GM19328 (cell line): ENCODE measurements around the gene AARS1.
"Not testable (repeated sequence)": the region's sequence is repeated elsewhere in the genome, so short reads cannot be mapped to it uniquely, and the experiment has no call there.

ENCODE experiments used
- ATAC-seq: cut with Tn5 transposase; IDR thresholded peaks from one replicate; pipeline ENCODE4 v1.9.1; 2021; ENCODE audit warnings: mild to moderate bottlenecking, moderate library complexity; ENCODE audit not compliant: unreplicated experiment

AARS1 gene

DNA sequence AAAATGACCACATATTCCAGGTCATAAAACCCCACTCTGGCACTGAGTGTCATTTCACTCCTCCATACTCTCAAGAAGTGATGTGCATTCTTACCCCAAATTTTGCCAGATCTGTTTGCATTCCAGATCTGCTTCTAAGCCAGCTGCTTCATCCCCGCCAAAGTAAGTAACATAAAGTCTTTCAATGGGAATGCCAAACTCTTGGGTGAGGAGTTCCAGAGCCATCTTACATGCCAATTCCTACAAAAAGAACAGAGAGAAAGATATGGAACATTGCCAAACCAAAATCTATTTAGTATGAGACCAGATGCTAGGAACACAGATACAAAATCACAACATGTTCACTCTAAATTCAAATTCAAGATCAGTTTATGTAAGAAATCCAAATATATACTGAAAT, 12.9 kb downstream of the AARS1 start:
- ATAC-seq, result no peak

- no peak for ATAC-seq
Observed at GRCh38 chr16:70271696-70272095, 17.6 kb downstream of the AARS1 start.

DNA sequence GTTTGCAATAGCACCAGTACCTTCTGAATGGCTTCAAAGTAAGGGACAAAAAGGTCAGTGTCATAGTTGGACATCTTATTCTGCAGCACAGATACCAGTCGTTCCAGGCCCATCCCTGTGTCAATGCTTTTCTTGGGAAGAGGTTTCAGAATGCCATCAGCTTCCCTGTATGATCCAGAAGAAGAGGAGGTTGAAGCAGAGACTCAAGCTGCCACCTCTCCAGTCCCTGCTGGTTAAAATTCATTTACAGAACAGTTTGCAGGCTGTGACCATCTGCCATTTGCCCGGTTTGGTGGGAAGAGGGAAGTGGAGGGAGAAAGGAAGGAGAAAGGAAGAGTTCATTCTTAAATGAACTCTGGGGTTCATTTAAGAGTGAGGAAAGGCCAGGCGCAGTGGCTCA, 19.1 kb downstream of the AARS1 start:
- ATAC-seq, result no peak

GRCh38 chr16:70269471-70269870, 19.8 kb downstream of the AARS1 start:
- ATAC-seq, result no peak

DNA sequence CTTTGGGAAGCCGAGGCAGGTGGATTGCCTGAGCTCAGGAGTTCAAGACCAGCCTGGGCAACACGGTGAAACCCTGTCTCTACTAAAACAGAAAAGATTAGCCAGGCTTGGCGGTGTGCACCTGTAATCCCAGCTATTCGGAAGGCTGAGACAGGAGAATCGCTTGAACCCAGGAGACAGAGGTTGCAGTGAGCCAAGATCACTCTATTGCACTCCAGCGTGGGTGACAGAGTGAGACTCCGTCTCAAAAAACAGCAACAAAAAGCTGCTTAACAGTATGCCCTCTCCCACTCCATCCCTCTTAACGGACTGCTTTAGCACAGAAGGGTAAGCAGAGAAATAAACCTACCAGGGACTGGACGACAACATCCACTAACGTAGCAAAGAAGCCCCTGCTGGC, 21.4 kb downstream of the AARS1 start:
- ATAC-seq, result not testable (repeated sequence)

DNA sequence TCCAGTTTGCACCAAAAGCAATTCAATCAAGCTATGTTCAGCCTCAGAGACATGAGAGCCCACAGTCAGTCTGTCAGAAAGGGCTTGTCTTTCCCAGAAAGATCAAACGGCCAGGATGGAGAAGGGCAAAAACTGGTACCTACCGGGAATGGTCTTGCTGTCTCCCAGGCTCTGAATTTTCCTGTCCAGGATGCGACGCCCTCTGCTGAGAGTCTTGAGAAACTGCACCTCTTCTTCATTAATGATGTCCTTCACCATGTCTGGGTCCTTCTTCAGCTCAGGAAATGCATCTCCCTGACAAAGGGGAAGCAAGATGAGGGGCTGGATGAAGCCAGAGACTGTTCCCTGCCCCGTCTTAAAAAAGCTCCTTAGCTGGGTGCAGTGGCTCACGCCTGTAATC, 21.8 kb downstream of the AARS1 start:
- no peak for ATAC-seq

- not testable (repeated sequence) for ATAC-seq
Observed at GRCh38 chr16:70259903-70260302, 29.4 kb downstream of the AARS1 start.

GRCh38 chr16:70258946-70259345, 30.4 kb downstream of the AARS1 start:
- ATAC-seq, result no peak

DNA sequence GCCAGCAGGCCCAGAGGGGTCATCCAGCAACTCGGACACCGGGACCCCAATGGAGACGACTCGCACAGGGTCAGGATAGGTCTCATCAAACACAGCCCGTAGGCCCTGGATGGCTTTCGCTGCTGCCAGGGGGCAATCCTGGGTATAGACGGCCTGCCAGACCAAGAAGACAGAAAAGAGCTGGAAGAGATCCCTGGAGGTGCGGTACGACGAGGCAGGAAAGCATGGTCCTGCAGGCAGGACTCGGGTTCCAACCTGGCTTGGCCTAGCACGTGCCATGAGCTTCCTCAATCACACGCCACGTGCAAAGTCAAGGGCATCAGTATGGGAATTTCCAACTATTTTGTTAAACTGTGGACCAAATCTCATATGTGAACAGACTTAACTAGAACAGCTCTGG, 31.2 kb downstream of the AARS1 start:
- ATAC-seq, result no peak

DNA sequence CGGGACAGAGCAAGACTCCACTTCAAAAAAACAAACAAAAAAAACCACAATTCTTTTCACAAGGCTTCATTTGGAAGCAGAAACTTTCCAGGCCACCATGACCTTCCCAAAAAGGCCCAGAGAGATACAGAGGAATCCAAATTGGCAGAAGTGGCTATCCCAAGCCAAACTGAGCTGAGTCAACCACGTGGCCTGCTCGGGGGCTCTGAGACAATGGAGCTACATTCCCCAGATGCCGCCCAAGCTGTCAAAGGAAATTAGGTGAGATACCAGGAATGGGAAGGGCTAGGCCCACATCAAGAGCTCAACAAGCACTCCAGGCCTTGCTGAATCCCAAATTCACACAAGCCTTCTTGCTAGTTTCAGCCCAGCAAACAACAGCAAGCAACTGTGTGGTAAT, 31.9 kb downstream of the AARS1 start:
- no peak for ATAC-seq

DNA sequence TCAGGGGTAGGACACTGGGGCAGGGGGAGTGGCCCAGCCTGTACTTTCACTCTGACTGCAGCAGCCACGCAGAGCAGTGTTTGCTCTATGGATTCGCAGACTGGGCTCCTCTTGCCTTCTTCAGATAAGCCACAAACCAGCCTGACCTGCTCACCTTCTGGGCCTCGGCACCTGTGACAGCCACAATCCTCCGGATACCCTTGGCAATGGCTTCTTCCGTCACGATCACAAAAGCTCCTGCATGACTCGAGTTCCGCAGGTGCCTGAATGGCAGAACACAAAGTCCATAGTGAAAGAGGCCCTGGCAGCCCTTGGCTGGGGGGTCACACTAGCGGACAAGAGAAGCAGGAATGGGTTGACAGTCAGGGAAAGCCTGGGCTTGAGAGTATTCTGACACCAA, 33.7 kb downstream of the AARS1 start:
- ATAC-seq, result no peak

GRCh38 chr16:70254965-70255286, 34.4 kb downstream of the AARS1 start:
- ATAC-seq, result no peak

DNA sequence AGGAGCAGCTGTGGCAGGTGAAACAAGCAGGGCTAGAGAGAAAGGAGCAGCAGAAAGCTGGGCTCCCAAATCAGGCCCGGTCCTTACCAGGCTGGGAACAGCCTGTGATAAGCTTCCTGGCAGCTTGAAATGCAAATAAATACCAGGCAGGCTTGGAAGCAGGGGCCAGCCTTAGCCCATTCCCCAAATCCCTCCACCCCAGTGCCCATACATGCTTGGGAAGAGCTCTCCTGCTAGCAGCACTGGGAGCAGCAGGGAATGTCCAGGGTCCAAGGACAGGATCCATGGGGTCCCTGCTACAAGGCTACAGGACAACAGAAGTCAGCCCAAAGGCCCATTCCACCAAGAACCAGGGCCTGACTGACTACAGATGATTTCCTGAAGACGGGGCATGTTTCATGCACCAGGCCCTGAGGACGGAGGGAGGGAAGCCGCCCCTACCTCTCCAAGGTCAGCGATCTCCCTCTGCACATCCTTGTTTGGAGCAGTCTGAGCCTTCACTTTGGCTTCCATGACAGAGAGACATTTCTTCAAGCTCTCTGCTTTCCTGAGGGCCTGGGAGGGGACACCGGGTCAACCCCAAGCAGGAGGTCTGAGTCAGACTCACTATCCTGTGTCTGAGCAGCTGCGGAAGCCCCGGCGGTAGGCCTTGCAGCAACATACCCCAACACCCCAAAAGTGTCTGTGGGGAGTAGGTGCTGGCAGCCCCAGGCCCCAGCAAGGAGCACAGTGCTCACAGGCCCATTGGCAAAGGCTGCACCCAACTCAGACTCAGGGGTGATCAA, 34.9 kb downstream of the AARS1 start:
- no peak for ATAC-seq

DNA sequence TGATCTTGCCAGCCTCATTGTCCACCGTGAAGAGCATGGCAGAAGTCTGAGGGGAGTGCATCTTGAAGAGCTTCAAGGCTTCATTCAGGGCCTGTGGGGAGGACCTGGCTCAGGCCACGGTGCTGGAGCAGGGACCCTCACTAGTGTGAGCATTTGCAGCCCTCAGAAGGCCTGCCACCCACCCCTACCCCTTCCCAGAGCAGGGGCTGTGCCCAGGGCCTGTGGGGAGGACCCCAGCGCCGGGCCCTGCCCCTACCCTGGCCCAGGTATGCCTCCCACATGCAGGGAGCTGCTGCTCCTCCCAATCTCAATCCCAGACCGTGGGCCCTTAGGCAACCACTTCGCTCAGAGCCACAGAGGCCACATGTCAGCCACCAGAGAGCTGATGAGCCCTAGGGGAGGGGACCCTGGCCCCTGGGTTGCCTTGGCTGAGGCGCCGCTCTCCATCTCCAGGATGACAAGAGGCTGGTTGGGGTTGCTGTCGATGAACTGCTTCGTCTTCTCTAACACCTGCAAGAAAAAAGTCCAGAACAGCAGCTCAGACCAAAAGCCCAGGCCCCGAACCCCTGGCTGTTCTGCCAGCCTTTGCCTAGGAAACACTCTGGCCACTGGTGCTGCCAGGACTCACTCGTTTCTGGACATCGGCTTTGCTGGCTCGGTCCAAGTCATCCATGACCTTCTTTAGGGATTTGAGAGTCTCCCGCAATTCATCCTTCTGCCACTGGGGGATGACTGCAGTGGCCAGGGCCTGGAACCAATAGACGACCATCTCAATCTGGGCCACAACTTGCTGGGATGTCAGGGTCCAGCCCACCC, 35.8 kb downstream of the AARS1 start:
- ATAC-seq, result no peak

DNA sequence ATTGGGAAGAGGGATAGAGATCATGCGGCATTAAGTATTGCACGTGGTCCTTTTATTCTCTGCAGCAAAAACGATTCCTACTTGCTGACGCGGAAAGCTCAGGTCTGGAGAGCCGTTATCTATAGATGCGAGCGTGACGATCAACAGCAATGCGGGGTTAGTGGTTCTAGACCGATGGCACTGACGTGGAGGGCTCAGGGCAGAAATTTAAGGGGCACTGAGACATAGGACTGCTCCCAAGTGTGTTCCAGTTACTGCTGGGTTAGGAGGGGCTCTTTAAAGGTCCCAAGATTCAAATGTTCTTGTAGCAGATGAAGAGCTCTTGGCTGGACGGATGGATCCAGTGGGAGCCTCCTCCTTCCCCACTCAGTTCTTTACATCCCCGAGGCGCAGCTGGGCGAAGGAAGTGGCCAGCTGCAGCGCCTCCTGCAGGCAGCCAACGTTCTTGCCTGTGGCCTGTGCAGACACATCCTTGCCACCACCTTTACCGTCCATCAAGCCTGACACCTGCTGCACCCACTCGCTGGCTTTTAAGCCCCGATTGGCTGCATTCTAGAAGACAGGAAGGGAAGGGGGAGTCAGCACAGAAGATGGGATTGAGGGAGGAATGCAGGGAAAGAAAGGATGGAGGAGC, 36.8 kb downstream of the AARS1 start:
- no peak for ATAC-seq

- peak; percentile 76 for ATAC-seq
Observed at GRCh38 chr16:70251629-70252354, 37.5 kb downstream of the AARS1 start, which contains the start of gene EXOSC6. Gene EXOSC6 (minus strand): TSS chr16:70251940. CDS start chr16:70251900, 40 bp downstream.

DNA sequence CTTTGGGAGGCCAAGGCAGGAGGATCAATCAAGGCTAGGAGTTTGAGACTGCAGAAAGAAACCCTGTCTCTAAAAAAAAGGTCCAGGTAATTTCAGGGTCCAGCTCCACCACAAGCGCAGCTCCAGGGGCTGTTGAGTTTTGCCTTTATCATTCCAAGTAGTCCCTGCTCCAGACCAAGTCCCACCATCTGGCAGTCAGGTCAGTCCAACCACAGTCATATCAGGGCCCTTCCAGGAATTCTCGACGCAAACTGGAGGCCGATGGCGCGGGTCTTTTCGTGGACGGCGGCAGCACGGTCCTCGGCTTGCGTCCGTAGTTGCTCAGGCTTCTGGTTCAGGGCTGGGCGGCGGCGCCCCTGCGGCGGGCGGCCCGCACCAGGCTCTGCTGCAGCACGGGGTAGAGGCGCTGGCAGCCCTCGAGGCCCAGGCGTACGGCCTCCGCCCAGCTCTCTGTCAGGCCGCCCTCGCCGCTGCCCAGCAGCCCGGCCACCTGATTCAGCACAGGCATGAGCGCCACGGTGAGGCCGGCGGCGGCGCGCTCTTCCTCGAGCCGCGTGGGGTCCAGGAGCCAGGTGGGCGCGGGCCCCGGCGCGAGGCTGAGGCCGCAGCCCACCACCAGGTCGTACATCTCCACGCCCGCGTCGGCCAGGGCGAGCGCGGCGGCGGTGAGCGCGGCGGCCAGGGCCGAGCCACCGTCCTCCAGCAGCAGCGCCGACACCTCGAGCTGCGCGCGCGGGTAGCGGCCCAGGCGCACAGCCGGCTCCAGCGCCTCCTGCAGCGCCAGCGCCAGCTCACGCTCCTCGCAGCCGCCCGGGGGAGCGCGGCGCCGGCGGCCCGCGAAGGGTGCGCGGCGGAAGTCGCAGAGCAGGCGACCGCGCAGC, 38.3 kb downstream of the AARS1 start:
- ATAC-seq, result peak; percentile 46

GRCh38 chr16:70249697-70250096, 39.6 kb downstream of the AARS1 start:
- not testable (repeated sequence) for ATAC-seq

GRCh38 chr16:70238773-70239172, 50.5 kb downstream of the AARS1 start:
- not testable (repeated sequence) for ATAC-seq

- ATAC-seq, result not testable (repeated sequence)
Observed at GRCh38 chr16:70231831-70232230, 57.5 kb downstream of the AARS1 start.
